Measurements from ENCODE around the gene CBFB. TPM values are rescaled to one million over a fixed set of nuclear protein-coding genes. Genes with fewer than 3 reads are reported as not detected.

CBFB gene
- total and polyA plus RNA-seq, 9 of the 15 experiments (the other 6 are each of a cell fraction or from before 2014, with no cell fraction given) = 22.0 to 112 (median 66.5) TPM

DNA sequence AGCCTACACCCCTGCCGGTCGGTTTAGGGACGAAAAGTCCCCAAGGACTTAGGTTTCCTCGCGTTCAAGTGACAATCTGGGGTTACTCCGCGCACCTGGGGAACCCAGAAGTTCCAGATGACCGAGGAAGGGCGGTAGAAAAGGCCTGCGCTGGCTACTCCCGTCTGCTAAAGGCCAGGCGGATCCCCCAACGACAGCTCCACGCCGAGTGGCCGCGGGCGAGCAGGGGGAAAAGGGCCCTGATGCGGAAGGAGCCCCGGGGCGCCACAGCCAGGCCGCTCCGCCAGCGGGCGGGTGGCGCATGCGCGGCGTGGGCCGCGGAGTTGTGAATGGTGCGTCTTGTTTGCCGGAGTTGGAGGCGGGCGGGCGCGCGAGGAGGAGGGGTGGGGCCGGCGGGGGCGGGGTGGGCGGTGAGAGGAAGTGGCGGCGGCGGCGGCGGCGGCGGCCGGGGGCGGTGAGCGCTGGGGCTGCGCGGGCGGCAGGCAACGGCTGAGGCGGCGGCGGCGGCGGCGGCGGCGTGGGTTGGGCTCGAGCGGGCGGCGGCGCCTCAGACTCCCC is at the start of gene CBFB (continued):
- TF ChIP-seq E2F1 (CRISPR knock-in tag; IDR thresholded peaks at IDR 0.05) = no peak
- TF ChIP-seq, protein P1, sequence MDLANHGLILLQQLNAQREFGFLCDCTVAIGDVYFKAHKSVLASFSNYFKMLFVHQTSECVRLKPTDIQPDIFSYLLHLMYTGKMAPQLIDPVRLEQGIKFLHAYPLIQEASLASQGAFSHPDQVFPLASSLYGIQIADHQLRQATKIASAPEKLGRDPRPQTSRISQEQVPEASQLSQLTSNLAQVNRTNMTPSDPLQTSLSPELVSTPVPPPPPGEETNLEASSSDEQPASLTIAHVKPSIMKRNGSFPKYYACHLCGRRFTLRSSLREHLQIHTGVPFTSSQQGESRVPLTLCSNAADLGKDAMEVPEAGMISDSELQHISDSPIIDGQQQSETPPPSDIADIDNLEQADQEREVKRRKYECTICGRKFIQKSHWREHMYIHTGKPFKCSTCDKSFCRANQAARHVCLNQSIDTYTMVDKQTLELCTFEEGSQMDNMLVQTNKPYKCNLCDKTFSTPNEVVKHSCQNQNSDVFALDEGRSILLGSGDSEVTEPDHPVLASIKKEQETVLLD (IDR thresholded peaks at IDR 0.05) = peak; percentile 77; the same call in 1 of the 2 replicates
- TF ChIP-seq, protein P2, sequence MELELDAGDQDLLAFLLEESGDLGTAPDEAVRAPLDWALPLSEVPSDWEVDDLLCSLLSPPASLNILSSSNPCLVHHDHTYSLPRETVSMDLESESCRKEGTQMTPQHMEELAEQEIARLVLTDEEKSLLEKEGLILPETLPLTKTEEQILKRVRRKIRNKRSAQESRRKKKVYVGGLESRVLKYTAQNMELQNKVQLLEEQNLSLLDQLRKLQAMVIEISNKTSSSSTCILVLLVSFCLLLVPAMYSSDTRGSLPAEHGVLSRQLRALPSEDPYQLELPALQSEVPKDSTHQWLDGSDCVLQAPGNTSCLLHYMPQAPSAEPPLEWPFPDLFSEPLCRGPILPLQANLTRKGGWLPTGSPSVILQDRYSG (tag; conservative IDR thresholded peaks at IDR 0.05; ENCODE audit: low read depth) = no peak; the same call in 1 of the 2 replicates
- peak; percentile 74; the same call in 1 of the 2 replicates for TF ChIP-seq DMBX1 (CRISPR knock-in tag; IDR thresholded peaks at IDR 0.05; ENCODE audit: borderline replicate concordance)
- TF ChIP-seq SFPQ (IDR thresholded peaks at IDR 0.05; ENCODE audit: low read depth, low read length) = no peak
- 0 out of 2 replicates have a peak, but pooled peaks have one; percentile 73 for TF ChIP-seq FOXP1 (CRISPR knock-in tag; IDR thresholded peaks at IDR 0.05)
- TF ChIP-seq FUS (optimal IDR thresholded peaks at IDR 0.05; ENCODE audit: low read depth, low read length) = no peak
- TF ChIP-seq JUN (IDR thresholded peaks at IDR 0.05; ENCODE audit: borderline replicate concordance, low read depth, low read length) = 0 out of 2 replicates have a peak, but pooled peaks have one; percentile 35
- TF ChIP-seq JUN (CRISPR knock-in tag; IDR thresholded peaks at IDR 0.05; ENCODE audit: borderline replicate concordance) = no peak
- TF ChIP-seq SMAD2 (IDR thresholded peaks at IDR 0.05; ENCODE audit: low read depth, low read length) = no peak
- no peak for TF ChIP-seq RBM14 (IDR thresholded peaks at IDR 0.05; ENCODE audit: borderline replicate concordance, insufficient read depth, low read depth, low read length)
- TF ChIP-seq CEBPB (tag; IDR thresholded peaks at IDR 0.05) = no peak
- peak; percentile 81 for TF ChIP-seq HDAC2 (IDR thresholded peaks at IDR 0.05)
- TF ChIP-seq DIDO1 (tag; IDR thresholded peaks at IDR 0.05; ENCODE audit: low read depth) = peak; percentile 58; the same call in 1 of the 2 replicates
- TF ChIP-seq, protein P3, sequence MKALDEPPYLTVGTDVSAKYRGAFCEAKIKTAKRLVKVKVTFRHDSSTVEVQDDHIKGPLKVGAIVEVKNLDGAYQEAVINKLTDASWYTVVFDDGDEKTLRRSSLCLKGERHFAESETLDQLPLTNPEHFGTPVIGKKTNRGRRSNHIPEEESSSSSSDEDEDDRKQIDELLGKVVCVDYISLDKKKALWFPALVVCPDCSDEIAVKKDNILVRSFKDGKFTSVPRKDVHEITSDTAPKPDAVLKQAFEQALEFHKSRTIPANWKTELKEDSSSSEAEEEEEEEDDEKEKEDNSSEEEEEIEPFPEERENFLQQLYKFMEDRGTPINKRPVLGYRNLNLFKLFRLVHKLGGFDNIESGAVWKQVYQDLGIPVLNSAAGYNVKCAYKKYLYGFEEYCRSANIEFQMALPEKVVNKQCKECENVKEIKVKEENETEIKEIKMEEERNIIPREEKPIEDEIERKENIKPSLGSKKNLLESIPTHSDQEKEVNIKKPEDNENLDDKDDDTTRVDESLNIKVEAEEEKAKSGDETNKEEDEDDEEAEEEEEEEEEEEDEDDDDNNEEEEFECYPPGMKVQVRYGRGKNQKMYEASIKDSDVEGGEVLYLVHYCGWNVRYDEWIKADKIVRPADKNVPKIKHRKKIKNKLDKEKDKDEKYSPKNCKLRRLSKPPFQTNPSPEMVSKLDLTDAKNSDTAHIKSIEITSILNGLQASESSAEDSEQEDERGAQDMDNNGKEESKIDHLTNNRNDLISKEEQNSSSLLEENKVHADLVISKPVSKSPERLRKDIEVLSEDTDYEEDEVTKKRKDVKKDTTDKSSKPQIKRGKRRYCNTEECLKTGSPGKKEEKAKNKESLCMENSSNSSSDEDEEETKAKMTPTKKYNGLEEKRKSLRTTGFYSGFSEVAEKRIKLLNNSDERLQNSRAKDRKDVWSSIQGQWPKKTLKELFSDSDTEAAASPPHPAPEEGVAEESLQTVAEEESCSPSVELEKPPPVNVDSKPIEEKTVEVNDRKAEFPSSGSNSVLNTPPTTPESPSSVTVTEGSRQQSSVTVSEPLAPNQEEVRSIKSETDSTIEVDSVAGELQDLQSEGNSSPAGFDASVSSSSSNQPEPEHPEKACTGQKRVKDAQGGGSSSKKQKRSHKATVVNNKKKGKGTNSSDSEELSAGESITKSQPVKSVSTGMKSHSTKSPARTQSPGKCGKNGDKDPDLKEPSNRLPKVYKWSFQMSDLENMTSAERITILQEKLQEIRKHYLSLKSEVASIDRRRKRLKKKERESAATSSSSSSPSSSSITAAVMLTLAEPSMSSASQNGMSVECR (CRISPR knock-in tag; IDR thresholded peaks at IDR 0.05) = peak; percentile 74
- TF ChIP-seq TBL1XR1 (IDR thresholded peaks at IDR 0.05; ENCODE audit: low read length in 2 of 2) = no peak
- no peak for TF ChIP-seq U2AF1 (optimal IDR thresholded peaks at IDR 0.05; ENCODE audit: low read depth, low read length)
